Osteocyte (in vitro differentiated cells): Measurements from ENCODE around the gene ATOSA. TPM values are rescaled to one million over a fixed set of nuclear protein-coding genes. Genes with fewer than 3 reads are reported as not detected.

Experiments
- DNase-seq: peaks from one replicate; pipeline ENCODE4 v3.0.0; 2021; ENCODE audit warnings: mixed read lengths; ENCODE audit not compliant: unreplicated experiment; ENCODE audit errors: extremely low spot score
- H3K27ac Mint-ChIP-seq: one replicate; pipeline ENCODE4 v1.8.0; 2021; ENCODE audit warnings: mild to moderate bottlenecking, mixed read lengths; ENCODE audit not compliant: unreplicated experiment
- H3K27me3 Mint-ChIP-seq: one replicate; pipeline ENCODE4 v1.8.0; 2021; ENCODE audit warnings: mixed read lengths; ENCODE audit not compliant: unreplicated experiment
- H3K36me3 Mint-ChIP-seq: one replicate; pipeline ENCODE4 v1.8.0; 2021; ENCODE audit warnings: mixed read lengths; ENCODE audit not compliant: unreplicated experiment
- H3K4me1 Mint-ChIP-seq: one replicate; pipeline ENCODE4 v1.8.0; 2021; ENCODE audit warnings: mixed read lengths; ENCODE audit not compliant: unreplicated experiment
- H3K4me3 Mint-ChIP-seq: one replicate; pipeline ENCODE4 v1.8.0; 2021; ENCODE audit warnings: mild to moderate bottlenecking, moderate library complexity, mixed read lengths; ENCODE audit not compliant: unreplicated experiment
- H3K9me3 Mint-ChIP-seq: one replicate; pipeline ENCODE4 v1.8.0; 2021; ENCODE audit warnings: mixed read lengths; ENCODE audit not compliant: unreplicated experiment
- total RNA-seq: library from RNA; stranded (reverse); gene quantifications from 2 replicates; pipeline ENCODE4 v1.2.1, GENCODE V29; 2021
- TF ChIP-seq, protein P1 (sequence below): fragments of 200-600 bp; sonication (generic); IDR thresholded peaks from 2 replicates; pipeline ENCODE4 v1.5.0; 2021; ENCODE audit warnings: antibody characterized with exemption, mild to moderate bottlenecking, moderate library complexity

Gene ATOSA
- total RNA-seq, 1 donor from 2014 or later, result 33.6 TPM

DNA sequence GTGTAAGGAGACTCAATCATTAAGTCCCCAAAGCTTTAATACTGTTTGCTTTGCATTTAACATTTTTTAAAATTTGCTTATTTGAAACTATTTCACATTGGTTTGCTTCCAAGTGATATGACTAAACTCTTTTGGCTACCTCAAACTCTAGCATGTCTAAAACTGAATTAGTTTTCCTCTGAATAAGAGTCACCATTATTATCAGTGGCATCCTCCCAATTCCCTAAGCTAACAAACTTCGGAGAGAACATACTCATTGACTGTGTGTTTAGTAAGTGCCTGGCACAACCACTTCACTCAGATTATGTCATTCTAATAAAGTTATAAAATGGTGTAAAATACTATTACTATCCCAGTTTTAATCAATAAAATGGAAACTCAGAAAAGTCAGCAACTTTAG is 21.9 kb downstream of the ATOSA start:
- Mint-ChIP-seq H3K9me3 (no peaks in the 10 kb centered on the region), H3K36me3 (peaks cover 38% of the 10 kb centered on the region), H3K27me3 (no peaks in the 10 kb centered on the region), H3K4me3 (no peak overlapping the region), H3K27ac (peak overlapping the region; percentile 45), H3K4me1 (peaks cover 23% of the 10 kb centered on the region)
- no peak for DNase-seq
- TF ChIP-seq, protein P1, sequence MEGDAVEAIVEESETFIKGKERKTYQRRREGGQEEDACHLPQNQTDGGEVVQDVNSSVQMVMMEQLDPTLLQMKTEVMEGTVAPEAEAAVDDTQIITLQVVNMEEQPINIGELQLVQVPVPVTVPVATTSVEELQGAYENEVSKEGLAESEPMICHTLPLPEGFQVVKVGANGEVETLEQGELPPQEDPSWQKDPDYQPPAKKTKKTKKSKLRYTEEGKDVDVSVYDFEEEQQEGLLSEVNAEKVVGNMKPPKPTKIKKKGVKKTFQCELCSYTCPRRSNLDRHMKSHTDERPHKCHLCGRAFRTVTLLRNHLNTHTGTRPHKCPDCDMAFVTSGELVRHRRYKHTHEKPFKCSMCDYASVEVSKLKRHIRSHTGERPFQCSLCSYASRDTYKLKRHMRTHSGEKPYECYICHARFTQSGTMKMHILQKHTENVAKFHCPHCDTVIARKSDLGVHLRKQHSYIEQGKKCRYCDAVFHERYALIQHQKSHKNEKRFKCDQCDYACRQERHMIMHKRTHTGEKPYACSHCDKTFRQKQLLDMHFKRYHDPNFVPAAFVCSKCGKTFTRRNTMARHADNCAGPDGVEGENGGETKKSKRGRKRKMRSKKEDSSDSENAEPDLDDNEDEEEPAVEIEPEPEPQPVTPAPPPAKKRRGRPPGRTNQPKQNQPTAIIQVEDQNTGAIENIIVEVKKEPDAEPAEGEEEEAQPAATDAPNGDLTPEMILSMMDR, result no peak

DNA sequence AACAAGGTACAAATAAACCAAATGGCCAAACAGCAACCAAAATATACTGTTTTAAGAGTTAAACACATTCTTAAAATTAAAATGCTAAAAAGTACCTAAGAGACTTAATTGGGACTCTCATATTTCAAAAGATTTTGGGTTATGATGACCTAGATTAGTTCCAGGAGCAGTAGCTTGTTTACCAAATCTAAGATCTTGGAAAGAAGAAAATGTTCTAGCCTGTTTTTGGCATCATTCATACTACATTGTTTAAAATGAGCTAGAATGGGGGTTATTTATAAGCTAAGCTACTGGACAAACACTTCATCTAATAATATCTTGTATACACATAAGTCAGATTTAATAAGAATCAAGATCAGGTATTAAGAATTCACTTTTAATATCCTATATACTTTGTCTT is 22.8 kb downstream of the ATOSA start:
- Mint-ChIP-seq H3K4me3 (no peak overlapping the region), H3K27me3 (no peaks in the 10 kb centered on the region), H3K4me1 (peaks cover 32% of the 10 kb centered on the region), H3K27ac (no peak overlapping the region), H3K36me3 (peaks cover 32% of the 10 kb centered on the region), H3K9me3 (no peaks in the 10 kb centered on the region)
- TF ChIP-seq, protein P1, result no peak
- no peak for DNase-seq

DNA sequence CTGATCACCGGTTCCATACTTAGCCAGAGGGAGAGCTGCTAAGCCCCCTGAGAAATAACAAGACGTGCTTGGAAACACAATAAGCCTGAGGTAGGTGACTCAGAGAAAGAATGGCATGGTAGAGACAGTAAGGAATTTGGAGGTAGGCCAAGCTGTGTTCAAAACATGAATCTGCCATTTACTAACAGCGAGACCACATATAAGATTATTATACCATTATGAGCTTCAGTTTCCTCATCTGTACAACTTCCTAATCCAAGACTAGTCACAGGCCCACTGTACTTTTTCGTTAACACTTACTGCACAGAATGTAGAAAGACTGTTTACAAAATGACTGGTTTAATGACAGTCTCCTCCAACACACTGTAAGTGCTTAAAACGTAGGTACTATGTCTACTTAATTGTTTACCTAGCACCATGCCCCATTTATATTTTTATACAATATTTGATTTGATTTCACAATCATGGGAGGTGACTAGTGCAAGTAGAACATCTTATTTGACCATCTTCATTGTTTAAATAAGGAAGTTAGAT is 25.7 kb downstream of the ATOSA start:
- DNase-seq, result no peak
- TF ChIP-seq, protein P1, result no peak

DNA sequence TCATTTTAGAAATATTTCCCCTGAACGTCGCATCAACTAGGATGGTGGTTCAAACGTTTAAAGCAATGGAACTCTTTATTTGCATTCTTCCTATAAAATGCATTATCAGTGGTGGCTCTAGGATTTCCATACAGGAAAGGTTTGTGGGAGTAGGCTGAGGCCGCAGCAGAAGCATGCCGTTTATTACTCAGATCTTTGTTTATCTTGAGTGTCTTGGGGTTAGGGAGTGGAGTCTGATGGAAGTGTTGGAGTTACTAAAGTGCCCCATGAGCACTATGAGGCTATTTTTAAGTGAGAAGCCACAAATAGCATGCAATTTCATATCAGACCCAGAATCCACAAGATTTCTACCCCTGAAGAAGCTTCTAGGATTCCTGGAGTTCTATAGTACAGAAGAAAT is 26.2 kb downstream of the ATOSA start:
- TF ChIP-seq, protein P1, result no peak
- no peaks in the 10 kb centered on the region for H3K27me3 Mint-ChIP-seq
- peaks cover 10% of the 10 kb centered on the region for H3K36me3 Mint-ChIP-seq
- H3K9me3 Mint-ChIP-seq, result no peaks in the 10 kb centered on the region
- H3K27ac Mint-ChIP-seq, result peak overlapping the region; percentile 85
- DNase-seq, result no peak
- H3K4me1 Mint-ChIP-seq, result peaks cover 34% of the 10 kb centered on the region
- no peak overlapping the region for H3K4me3 Mint-ChIP-seq

More for the DNA sequence above, 25.7 kb downstream of the ATOSA start:
- H3K27ac Mint-ChIP-seq, result peak overlapping the region; percentile 85
- H3K4me3 Mint-ChIP-seq, result no peak overlapping the region
- H3K27me3 Mint-ChIP-seq, result no peaks in the 10 kb centered on the region
- peaks cover 15% of the 10 kb centered on the region for H3K36me3 Mint-ChIP-seq
- H3K4me1 Mint-ChIP-seq, result peaks cover 34% of the 10 kb centered on the region
- no peaks in the 10 kb centered on the region for H3K9me3 Mint-ChIP-seq

DNA sequence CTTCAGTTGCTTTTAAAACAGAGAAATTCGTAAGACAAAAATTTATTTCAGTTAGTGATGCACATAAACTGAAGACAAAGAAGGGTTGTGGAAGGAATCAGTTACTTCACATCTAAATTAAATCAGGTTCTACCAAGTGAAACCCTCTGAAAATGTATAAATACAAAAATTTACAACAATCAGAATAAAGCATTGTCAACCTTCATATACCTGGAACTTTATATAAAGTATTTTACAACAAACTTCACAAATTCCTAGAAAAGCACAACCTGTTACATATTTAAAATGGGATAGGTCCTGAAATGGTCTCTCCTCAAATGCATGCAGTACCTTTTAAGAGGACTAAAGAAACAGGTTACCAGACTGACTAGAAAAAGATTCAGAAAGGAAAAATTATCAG is 26.9 kb downstream of the ATOSA start:
- Mint-ChIP-seq H3K36me3 (peaks cover 16% of the 10 kb centered on the region), H3K4me1 (peaks cover 31% of the 10 kb centered on the region), H3K9me3 (no peaks in the 10 kb centered on the region), H3K27me3 (no peaks in the 10 kb centered on the region), H3K4me3 (peak overlapping the region; percentile 72), H3K27ac (peak overlapping the region; percentile 85)
- DNase-seq, result no peak
- TF ChIP-seq, protein P1, result no peak
